ENCODE measurements around the gene ANKUB1. TPM values are rescaled to one million over a fixed set of nuclear protein-coding genes. Genes with fewer than 3 reads are reported as not detected.

ANKUB1 gene
- total and polyA plus RNA-seq, 10 of the 15 experiments (the other 5 are each of a cell fraction or from before 2014, with no cell fraction given), result 0.08 TPM; not detected in 9

DNA sequence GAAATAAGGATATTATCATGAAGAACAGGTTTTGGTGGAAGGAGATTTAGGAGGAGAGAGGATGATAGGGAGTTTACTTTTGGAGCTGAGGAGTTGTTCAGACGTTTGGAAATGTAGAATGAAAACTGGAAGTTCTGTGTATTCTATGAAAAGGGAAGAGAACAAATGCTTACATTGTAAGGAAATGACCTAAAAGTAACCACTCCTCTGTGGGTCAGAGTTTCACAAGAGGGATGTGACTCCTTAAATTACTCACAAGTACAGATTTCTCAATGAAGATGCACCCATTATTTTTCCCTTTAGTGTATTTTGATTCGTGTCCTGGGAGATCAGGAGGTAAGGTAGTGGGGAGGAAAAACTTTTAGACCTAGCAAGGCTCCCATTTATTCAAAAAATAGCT lies 24.6 kb upstream of the ANKUB1 start (continued):
- TF ChIP-seq MYB (IDR thresholded peaks at IDR 0.05; ENCODE audit: borderline replicate concordance, low read depth, low read length) (no peak), SREBF1 (IDR thresholded peaks at IDR 0.05; ENCODE audit: low read length) (no peak), ZNF24 (IDR thresholded peaks at IDR 0.05) (peak; percentile 66; the same call in 1 of the 2 replicates), YY1 (IDR thresholded peaks at IDR 0.05; ENCODE audit: low read depth, low read length) (no peak), LARP7 (IDR thresholded peaks at IDR 0.05) (no peak), ZNF384 (IDR thresholded peaks at IDR 0.05; ENCODE audit: borderline replicate concordance, low read depth, low read length) (no peak), RUNX3 (IDR thresholded peaks at IDR 0.05; ENCODE audit: low read length) (peak; percentile 65), TAF1 (IDR thresholded peaks at IDR 0.05; ENCODE audit: borderline replicate concordance, low read depth, low read length) (no peak), MYC (IDR thresholded peaks at IDR 0.05; ENCODE audit: insufficient read depth, insufficient read length, insufficient replicate concordance, low read length, severe bottlenecking) (no peak), EZH2 (IDR thresholded peaks at IDR 0.05; ENCODE audit: borderline replicate concordance, control insufficient read depth, low read depth, low read length) (no peak), ETV6 (conservative IDR thresholded peaks at IDR 0.05 in 1 of 2, IDR thresholded peaks at IDR 0.05 in 1 of 2; ENCODE audit: borderline replicate concordance in 1 of 2, low read depth in 1 of 2) (peak in 1 of 2 experiments; percentile 49; a peak in 1 of 4 replicates), CREB1 (IDR thresholded peaks at IDR 0.05; ENCODE audit: low read depth) (no peak), IRF4 (IDR thresholded peaks at IDR 0.05; ENCODE audit: low read depth, low read length) (peak; percentile 74; the same call in 1 of the 2 replicates), SREBF2 (IDR thresholded peaks at IDR 0.05; ENCODE audit: low read length) (no peak), CHD2 (IDR thresholded peaks at IDR 0.05; ENCODE audit: borderline replicate concordance, low read depth, low read length) (no peak), POLR2AphosphoS5 (IDR thresholded peaks at IDR 0.05; ENCODE audit: low read length) (no peak), ATF7 (IDR thresholded peaks at IDR 0.05; ENCODE audit: low read depth) (no peak), BRCA1 (IDR thresholded peaks at IDR 0.05; ENCODE audit: low read depth, low read length) (no peak), EED (IDR thresholded peaks at IDR 0.05; ENCODE audit: low read depth) (peak; percentile 51; the same call in 1 of the 2 replicates), ZNF274 (IDR thresholded peaks at IDR 0.05; ENCODE audit: insufficient read depth, insufficient read length) (no peak), CEBPB (IDR thresholded peaks at IDR 0.05; ENCODE audit: borderline replicate concordance in 1 of 2, low read depth in 2 of 2, low read length in 2 of 2) (no peak), NRF1 (conservative IDR thresholded peaks at IDR 0.05; ENCODE audit: low read depth, low read length) (no peak), ZSCAN29 (IDR thresholded peaks at IDR 0.05) (no peak), CHD1 (IDR thresholded peaks at IDR 0.05; ENCODE audit: low read depth, low read length) (no peak), JUND (IDR thresholded peaks at IDR 0.05; ENCODE audit: low read depth, low read length) (no peak)
- TF ChIP-seq, protein P1, sequence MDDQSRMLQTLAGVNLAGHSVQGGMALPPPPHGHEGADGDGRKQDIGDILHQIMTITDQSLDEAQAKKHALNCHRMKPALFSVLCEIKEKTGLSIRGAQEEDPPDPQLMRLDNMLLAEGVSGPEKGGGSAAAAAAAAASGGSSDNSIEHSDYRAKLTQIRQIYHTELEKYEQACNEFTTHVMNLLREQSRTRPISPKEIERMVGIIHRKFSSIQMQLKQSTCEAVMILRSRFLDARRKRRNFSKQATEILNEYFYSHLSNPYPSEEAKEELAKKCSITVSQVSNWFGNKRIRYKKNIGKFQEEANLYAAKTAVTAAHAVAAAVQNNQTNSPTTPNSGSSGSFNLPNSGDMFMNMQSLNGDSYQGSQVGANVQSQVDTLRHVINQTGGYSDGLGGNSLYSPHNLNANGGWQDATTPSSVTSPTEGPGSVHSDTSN (IDR thresholded peaks at IDR 0.05; ENCODE audit: insufficient replicate concordance, low read depth, low read length), result no peak
- TF ChIP-seq, protein P2, sequence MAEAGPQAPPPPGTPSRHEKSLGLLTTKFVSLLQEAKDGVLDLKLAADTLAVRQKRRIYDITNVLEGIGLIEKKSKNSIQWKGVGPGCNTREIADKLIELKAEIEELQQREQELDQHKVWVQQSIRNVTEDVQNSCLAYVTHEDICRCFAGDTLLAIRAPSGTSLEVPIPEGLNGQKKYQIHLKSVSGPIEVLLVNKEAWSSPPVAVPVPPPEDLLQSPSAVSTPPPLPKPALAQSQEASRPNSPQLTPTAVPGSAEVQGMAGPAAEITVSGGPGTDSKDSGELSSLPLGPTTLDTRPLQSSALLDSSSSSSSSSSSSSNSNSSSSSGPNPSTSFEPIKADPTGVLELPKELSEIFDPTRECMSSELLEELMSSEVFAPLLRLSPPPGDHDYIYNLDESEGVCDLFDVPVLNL (IDR thresholded peaks at IDR 0.05; ENCODE audit: low read depth, low read length), result no peak
- TF ChIP-seq, protein P3, sequence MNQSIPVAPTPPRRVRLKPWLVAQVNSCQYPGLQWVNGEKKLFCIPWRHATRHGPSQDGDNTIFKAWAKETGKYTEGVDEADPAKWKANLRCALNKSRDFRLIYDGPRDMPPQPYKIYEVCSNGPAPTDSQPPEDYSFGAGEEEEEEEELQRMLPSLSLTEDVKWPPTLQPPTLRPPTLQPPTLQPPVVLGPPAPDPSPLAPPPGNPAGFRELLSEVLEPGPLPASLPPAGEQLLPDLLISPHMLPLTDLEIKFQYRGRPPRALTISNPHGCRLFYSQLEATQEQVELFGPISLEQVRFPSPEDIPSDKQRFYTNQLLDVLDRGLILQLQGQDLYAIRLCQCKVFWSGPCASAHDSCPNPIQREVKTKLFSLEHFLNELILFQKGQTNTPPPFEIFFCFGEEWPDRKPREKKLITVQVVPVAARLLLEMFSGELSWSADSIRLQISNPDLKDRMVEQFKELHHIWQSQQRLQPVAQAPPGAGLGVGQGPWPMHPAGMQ (IDR thresholded peaks at IDR 0.05; ENCODE audit: borderline replicate concordance), result no peak
- TF ChIP-seq, protein P4, sequence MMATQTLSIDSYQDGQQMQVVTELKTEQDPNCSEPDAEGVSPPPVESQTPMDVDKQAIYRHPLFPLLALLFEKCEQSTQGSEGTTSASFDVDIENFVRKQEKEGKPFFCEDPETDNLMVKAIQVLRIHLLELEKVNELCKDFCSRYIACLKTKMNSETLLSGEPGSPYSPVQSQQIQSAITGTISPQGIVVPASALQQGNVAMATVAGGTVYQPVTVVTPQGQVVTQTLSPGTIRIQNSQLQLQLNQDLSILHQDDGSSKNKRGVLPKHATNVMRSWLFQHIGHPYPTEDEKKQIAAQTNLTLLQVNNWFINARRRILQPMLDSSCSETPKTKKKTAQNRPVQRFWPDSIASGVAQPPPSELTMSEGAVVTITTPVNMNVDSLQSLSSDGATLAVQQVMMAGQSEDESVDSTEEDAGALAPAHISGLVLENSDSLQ (IDR thresholded peaks at IDR 0.05), result no peak

All from GM12878 (cell line).